ENCODE data around the gene VWA8.
"Not testable (repeated sequence)": the region's sequence is repeated elsewhere in the genome, so short reads cannot be mapped to it uniquely, and the experiment has no call there.

The VWA8 gene

DNA sequence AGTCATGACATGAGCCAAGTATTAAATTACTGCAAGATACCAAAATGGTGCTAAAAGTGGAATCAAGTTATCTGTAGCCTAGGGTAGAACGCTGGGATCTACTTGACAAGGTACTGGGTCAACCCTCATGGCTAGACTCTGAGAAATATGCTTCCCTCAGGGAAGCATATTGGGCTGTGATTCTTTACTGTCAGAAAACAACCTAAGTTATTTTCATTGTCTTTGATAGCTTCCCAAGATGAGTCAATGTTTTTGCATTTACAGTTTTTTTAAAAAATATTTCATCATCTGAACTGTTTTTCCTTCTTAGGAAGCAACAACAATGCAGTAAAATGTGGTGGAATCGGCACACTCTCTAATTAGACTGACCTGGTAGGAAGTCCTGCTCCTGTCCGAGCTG is 285.6 kb downstream of the VWA8 start:
- DNase-seq, result no peak

DNA sequence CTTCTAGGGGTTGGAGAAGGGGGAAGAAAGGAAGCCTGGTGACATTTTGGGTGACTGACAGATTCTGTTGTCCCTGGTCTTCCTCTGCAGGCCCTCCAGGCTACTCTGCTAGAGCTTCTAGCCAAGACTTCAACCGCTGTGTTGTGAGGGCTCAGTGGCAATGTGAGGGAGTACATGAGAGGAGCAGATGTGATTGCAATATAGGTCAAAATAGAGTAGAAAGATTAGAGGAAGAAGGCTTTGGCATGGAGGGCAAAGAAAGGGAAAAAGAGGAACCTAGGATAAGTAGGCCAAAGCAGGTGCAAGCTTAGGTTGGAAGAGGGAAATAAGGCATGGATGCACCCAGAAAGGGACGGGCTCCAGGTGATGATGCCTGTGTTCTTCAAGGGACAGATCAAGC is 286.7 kb downstream of the VWA8 start:
- no peak for DNase-seq

GRCh38 chr13:41673640-41674039 is 287.3 kb downstream of the VWA8 start:
- no peak for DNase-seq

- no peak for DNase-seq
Observed at GRCh38 chr13:41670873-41671443, 290.0 kb downstream of the VWA8 start.

- DNase-seq, result peak; percentile 7
Observed at GRCh38 chr13:41668130-41668757, 292.7 kb downstream of the VWA8 start.

GRCh38 chr13:41666644-41667043 is 294.3 kb downstream of the VWA8 start:
- no peak for DNase-seq

- no peak for DNase-seq
Observed at GRCh38 chr13:41660411-41660810, 300.5 kb downstream of the VWA8 start.

DNA sequence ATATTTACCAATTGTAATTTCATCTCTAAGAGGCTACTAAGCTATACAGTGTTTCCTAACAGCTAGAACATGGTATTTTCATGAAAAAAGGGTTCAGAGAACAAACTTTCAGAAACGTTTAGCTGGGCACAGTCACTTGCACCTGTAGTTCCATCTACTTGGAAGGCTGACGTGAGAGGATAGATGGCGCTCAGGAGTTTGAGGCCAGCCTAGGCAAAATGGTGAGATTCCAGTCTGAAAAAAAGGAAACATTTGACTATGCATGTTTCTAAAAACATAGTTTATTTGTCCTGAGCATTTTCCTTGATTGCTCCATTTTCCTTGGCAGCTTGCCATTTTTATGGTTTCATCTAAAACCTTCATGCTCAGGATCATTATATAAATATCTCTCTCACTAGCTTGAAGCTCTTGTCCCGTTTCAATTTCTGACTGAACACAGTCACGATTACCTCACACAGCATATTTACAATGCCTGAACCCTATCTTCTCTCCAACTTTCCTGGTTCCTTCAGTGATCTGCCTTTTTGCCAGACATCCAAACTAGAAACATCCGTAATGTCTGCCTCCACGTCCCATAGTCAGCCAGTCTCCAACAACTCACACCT is 302.8 kb downstream of the VWA8 start:
- DNase-seq, result no peak

GRCh38 chr13:41655997-41656396 is 304.9 kb downstream of the VWA8 start:
- no peak for DNase-seq

GRCh38 chr13:41654796-41655195 is 306.1 kb downstream of the VWA8 start:
- DNase-seq, result no peak

DNA sequence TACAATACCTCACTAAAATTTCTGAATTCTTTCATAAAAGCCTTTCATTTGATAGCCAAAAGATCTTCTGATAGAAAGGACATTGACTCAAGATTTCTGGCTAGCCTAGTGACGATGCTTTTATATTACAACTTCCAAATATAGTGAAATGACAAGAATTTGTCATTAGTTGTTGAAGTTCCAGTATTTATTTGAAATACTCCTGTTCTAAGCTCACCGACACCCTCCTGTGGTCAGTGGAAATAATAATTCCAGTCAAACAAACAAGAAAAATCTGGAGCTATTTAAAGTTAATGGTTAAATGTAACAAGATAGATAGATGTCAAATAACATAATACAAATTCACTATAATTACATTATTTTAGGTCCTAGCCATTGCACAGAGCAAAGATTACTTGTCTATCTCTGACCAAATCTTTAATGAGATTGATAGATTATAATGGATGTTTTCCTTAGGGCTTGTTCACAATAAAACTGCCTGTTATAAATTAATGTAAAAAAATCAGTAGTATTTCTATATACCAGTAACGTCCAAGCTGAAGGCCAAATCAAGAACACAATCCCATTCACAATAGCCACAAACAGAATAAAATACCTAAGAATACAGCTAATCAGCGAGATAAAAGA is 308.1 kb downstream of the VWA8 start:
- no peak for DNase-seq

- DNase-seq, result no peak
Observed at GRCh38 chr13:41651413-41652058, 309.4 kb downstream of the VWA8 start.

DNA sequence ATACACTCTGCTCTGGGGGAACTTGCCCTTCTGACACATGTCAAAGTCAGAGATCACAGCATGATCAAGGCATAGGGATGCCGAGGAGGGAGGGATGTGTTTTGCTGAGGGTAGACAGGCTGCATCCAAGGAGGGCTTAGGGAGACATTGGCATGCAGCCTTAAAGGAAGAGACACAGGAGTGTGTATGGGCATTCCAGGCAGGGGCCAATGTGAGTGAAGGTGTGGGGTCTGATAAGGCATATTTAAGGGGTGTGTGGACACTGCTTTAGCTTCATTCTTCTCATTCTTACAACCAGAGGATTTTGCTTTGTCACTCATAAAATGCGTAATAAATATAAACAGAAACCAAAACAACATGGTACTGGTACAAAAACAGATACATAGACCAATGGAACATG is 310.2 kb downstream of the VWA8 start:
- DNase-seq, result no peak

GRCh38 chr13:41649659-41650058 is 311.2 kb downstream of the VWA8 start:
- no peak for DNase-seq

DNA sequence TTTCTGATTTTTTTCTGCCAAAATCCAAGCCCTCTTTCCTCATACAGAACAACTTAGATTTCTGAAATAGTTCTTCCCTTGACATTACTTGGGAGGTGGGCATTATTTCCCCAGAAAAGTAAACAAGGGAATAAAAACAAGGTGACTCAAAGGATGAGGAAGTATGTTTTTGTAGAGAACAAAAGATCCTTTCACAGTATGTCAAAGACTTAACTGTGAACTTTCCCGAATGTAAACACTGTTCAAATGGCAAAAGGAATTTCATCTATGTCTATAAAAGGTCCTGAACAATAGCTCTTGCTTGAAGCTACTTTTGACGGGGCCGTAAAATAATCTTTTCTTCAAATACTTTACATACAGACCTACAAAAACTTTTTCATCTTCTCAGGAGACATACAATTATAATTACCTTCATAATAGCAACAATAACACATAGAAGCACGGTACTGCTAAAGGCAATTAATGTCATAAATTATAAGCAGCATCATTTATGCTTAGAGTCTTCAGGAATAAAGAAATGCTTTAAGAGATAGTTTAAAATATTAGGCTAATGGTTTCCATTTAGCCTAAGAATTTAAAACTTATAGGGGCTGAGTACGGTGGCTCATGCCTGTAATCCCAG is 312.5 kb downstream of the VWA8 start:
- DNase-seq, result no peak

DNA sequence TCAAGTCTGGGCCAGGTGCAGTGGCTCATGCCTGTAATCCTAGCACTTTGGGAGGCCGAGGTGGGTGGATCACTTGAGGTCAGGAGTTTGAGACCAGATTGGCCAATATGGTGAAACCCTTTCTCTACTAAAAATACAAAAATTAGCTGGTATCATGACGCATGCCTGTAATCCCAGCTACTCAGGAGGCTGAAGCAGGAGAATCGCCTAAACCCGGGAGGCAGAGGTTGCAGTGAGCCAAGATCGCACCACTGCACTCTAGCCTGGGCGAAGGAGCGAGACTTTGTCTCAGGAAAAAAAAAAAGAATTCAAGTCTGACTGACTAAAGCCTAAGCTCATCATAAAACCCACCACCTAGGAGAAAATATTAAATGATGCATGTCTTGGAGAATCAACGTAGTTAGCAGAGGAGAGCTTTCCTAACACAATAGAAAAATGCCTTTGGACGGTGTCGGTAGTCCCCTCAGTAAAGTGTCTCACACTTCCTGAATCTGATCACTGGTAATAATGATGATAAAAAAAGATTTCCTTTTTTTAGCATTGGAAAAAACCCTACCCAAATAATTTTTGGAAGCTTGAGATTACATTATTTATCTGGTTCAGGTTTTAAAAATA is 313.1 kb downstream of the VWA8 start:
- not testable (repeated sequence) for DNase-seq

GRCh38 chr13:41645331-41645730 is 315.6 kb downstream of the VWA8 start:
- no peak for DNase-seq

DNA sequence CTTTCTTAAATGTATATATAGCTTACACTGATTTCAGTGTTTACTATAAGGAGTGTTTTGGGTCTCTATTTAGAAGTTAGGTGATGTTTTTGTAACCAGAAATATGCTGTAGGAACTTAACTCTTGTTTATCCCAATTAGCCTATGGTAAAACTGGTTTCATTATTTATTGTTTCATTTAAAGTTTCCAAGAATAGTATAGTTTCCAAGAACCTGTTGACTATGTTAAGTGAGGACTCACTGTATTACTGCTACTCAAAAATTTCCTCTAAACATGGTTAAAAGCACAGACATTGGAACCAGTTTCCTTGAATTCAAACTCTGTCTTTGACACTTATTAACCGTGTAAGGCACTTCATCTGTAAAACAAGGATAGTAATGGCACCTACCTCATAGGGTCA is 316.2 kb downstream of the VWA8 start:
- DNase-seq, result no peak

DNA sequence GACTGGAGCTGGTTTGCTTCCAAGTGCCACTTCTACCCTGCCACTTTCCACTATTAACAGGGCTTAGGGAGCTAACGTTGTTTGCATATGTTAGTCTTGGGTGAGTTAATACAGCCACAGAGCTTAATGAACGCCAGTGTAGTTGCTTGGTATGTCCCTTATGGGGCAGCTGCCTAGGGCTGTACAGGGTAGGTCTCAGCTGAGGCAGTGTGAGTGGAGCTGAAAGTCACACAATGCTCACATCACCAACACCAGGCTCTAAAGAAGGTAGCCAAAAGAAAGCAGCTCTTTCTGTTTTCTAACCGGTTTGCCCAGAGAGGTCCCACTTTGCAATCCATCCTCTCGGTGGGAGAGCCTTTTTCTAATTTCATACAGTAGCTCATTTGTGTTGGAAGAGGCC is 317.4 kb downstream of the VWA8 start:
- no peak for DNase-seq

DNA sequence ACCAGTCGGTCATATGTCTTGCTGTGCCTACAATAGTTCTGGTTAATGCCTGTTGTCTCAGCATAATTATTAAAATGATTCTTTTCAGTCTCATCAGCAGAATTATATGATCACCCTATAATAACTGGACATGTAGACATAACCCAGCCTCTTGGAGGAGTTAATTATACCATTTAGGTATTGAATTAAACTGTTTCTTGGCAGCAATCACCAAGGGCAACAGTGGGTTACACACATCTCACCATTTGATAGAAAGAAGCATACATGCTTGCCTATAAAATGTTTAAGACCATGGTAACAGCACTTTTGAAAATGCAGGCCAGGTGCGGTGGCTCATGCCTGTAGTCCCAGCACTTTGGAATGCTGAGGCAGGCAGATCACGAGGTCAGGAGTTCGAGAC is 318.9 kb downstream of the VWA8 start:
- peak; percentile 0 for DNase-seq

DNA sequence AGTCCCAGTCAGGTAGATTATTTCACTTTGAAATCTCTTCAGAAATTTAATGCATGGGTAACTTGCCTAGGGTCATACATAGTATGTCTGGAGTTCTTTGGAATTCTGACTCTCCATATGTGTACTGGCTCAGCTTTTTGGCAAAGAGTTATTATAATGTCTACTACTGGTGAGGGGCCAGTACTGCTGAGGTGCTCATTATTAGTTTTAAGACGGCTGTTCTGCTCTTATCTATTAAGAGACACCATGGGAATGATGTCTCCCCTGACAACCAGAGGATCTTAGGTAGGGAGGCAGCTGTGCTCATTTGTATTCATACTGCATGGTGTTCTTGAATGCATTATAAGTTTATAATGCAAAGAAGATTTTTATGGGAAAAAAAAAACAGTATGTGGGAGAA is 319.5 kb downstream of the VWA8 start:
- no peak for DNase-seq

DNA sequence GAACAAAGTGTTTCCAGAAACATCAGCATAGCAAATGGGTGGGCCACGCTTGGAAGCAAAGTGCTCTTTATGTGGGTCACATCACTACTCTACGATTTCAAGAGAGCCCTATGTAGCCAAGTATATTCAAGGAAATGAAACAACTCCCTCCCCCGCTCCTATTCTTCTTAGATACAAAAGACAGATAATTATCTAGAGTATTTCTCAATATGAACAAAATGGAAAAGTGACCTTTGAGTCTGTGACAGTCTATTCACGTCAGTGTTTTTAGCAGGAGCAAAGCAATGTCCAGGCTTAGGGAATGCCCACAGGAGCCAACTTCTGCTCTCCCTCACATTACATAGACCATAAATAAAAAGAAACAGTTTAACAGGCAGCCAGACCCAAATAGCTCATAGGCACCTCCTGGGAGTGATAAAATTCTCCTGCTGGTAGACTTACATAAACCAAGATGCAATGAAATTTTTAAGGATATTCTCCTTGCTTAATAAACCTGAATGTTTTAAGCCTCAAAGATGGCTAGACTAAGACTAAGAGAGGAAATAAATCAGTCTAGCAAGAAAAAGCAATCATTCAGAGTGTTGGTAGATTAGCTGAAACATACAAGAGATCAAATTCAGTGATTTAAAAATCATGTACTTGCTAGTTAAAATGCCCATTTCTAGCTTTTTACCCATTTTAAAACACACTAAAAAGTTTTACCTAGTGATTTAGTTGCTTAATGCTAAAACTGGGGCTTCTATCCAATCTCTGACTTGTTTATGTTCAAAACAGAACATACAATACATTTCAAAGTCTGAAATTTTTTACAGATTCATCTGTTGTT is 320.7 kb downstream of the VWA8 start:
- DNase-seq, result no peak

Measured in NCI-H1436 treated with DMSO at 0.1 percent for 48 hours (cell line).